Stomach (tissue), 4 donors: ENCODE measurements around the gene RNASE13.

Experiments
- EP300 ChIP-seq: sonication (generic); formaldehyde crosslinking; IDR thresholded peaks from one replicate; pipeline ENCODE4 v1.6.1; 2017; ENCODE audit warnings: antibody characterized with exemption
- POLR2A ChIP-seq, 4 donors: fragments of 450-650 bp; IDR thresholded peaks; one replicate each; pipeline ENCODE4 v1.6.1; 2016; ENCODE audit warnings: antibody characterized with exemption in 4 of 4, control low read depth in 2 of 4, mild to moderate bottlenecking in 1 of 4, moderate library complexity in 1 of 4
- POLR2AphosphoS5 ChIP-seq, 3 donors: sonication (generic); formaldehyde crosslinking; IDR thresholded peaks; one replicate each; pipeline ENCODE4 v1.6.1; 2016; ENCODE audit warnings: antibody characterized with exemption in 3 of 3
- TF ChIP-seq, protein P1 (sequence below), 7 experiments: fragments of 450-650 bp in 4 of 7; fragments of 200-600 bp in 3 of 7; sonication (generic) in 3 of 7; IDR thresholded peaks; one replicate each; pipeline ENCODE4 v1.5.1; 2016 to 2019; ENCODE audit warnings: antibody characterized with exemption in 7 of 7, control low read depth in 2 of 7, mild to moderate bottlenecking in 1 of 7

DNA sequence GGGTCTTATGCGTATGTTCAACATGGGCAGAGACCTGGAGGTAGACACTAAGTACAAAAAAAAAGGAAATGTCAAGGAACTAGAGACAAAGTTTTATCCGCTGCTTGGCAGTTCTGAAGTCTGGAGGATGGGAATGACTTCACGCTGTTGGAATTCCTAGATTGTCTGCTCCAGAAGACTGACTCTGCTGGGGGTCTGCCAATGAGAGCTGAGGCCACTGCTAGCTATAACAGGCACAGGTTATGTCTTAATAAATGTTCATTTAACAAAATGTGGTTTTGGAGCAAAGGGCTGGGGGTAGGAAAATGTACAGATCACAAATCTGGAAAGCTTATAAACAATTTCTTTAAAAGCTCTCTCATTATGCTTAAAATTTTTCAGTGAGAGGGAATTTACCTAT is 28.9 kb upstream of the RNASE13 start:
- TF ChIP-seq POLR2A (IDR thresholded peaks at IDR 0.05) (no peak), POLR2AphosphoS5 (IDR thresholded peaks at IDR 0.05) (no peak), EP300 (no peak)
- TF ChIP-seq, protein P1, sequence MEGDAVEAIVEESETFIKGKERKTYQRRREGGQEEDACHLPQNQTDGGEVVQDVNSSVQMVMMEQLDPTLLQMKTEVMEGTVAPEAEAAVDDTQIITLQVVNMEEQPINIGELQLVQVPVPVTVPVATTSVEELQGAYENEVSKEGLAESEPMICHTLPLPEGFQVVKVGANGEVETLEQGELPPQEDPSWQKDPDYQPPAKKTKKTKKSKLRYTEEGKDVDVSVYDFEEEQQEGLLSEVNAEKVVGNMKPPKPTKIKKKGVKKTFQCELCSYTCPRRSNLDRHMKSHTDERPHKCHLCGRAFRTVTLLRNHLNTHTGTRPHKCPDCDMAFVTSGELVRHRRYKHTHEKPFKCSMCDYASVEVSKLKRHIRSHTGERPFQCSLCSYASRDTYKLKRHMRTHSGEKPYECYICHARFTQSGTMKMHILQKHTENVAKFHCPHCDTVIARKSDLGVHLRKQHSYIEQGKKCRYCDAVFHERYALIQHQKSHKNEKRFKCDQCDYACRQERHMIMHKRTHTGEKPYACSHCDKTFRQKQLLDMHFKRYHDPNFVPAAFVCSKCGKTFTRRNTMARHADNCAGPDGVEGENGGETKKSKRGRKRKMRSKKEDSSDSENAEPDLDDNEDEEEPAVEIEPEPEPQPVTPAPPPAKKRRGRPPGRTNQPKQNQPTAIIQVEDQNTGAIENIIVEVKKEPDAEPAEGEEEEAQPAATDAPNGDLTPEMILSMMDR (IDR thresholded peaks at IDR 0.05): no peak
